Esophagus mucosa (tissue), 1 donor: ENCODE measurements around the gene HTR3C. TPM values are rescaled to one million over a fixed set of nuclear protein-coding genes. Genes with fewer than 3 reads are reported as not detected.

ENCODE experiments used
- ATAC-seq: fragments of 200-7000 bp; cut with Tn5 transposase; one replicate; pipeline ENCODE4 v1.9.1; 2020
- total RNA-seq: library from RNA; stranded (reverse); gene quantifications from one replicate; pipeline ENCODE4 v1.2.4, GENCODE V29; 2023
- donor health status: DM: yes; HTN: yes; CAD: no.

Gene HTR3C
- total RNA-seq, 1 donor from 2014 or later, result not detected

DNA sequence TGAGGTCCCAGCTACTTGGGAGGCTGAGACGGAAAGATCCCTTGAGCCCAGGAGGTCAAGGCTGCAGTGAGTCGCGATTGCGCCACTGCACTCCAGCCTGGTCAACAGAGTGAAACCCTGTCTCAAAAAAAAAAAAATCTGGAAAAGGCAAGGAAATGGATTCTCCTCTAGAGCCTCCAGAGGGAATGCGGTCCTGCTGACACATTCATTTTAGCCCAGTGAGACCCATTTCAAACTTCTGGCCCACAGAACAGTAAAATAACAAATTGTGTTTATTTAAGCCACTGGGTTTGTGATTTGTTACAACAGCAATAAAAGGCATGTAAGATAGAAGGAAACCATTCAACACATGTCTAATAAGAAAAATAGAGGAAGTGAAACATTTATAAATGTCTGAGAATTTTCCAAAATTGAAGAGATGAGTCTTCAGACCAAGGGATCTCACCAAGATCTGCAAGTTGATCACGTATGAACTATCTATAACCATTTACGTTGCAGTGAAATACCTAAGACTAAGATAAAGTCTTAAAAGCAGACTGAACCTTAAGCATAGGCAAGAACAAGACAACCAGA, 44.0 kb downstream of the HTR3C start, which contains the start of gene HTR3E:
HTR3E (plus strand) TSS at position 254 of the 573 bp plus-strand sequence. CDS start 466 bp downstream, outside the sequence.
- ATAC-seq, result no peak

DNA sequence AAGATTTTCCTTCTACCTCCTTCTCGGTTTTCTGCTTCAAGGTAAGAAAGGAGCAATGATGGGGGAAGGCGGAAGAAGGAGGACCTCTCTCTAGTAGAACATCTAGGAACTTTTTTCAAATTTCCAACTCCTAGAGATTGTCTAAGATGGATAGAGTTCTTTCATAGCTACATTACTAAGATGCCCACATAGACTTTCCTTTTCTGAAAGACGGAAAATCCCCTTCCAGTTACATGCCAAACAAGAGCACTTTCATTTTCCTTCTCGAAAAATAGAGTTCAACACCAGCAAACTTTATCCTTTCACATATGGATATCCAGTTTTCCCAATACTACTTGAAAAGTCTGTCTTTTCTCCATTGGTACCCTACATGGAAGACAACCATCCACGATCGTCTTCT, 44.7 kb downstream of the HTR3C start:
- no peak for ATAC-seq

DNA sequence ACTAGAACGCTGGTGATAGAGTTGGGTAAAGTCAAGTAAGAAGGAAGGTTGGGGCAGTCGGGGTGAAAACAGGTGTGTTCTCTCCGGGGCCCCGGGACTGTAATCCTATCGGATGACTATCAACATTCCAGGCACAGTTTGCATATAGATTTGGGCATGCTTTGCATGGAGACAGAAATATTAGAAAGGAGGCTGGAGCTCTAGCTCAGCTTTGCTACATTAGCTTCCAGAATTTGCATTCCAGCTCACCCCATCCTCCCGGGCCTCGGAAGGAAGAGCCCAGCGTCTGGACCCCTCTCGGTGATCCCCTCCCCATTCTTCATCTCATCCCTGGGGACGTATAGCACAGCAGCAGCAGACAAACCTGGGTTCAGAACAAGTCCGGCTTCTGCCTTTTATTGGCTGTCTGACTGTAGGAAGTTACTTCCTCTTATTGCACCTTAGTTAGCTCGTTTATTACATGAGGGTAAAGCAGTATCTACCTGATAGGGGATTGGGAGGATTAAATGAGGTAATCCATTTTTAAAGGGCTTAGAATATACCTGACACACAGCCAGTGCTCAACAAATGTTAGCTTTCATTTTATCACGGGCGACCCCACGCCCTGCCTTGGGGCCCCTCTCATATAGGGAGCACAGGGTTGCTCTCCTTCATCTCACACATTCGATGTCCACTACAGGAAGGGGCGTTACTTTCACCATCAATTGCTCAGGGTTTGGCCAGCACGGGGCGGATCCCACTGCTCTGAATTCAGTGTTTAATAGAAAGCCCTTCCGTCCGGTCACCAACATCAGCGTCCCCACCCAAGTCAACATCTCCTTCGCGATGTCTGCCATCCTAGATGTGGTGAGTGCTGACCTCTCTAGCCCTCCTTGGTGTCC, 47.2 kb downstream of the HTR3C start:
- no peak for ATAC-seq

Other genes with a start within 250 kb of the HTR3C start
- gene MAP6D1, start 227.5 kb upstream of the HTR3C start, total RNA-seq, result 2.0 TPM
- 50.5 TPM for gene PARL, start 168.2 kb upstream of the HTR3C start, total RNA-seq
- gene ABCC5, start 35.2 kb upstream of the HTR3C start, total RNA-seq, result 35.8 TPM
- gene HTR3D, start 21.3 kb upstream of the HTR3C start, total RNA-seq, result not detected
- gene HTR3E, start 44.0 kb downstream of the HTR3C start, total RNA-seq, result not detected
- 21.8 TPM for gene EIF2B5, start 82.3 kb downstream of the HTR3C start, total RNA-seq
- gene DVL3, start 102.3 kb downstream of the HTR3C start, total RNA-seq, result 29.2 TPM
- 235 TPM for gene AP2M1, start 121.8 kb downstream of the HTR3C start, total RNA-seq
- 45.3 TPM for gene ABCF3, start 133.2 kb downstream of the HTR3C start, total RNA-seq
- not detected for gene VWA5B2, start 176.5 kb downstream of the HTR3C start, total RNA-seq
- gene ALG3, start 195.9 kb downstream of the HTR3C start, total RNA-seq, result 28.9 TPM
- 7.1 TPM for gene EEF1AKMT4, start 196.6 kb downstream of the HTR3C start, total RNA-seq
- gene CAMK2N2, start 208.5 kb downstream of the HTR3C start, total RNA-seq, result 0.24 TPM
- gene ECE2, start 223.0 kb downstream of the HTR3C start, total RNA-seq, result not detected
- gene PSMD2, start 246.2 kb downstream of the HTR3C start, total RNA-seq, result 126 TPM